HepG2 (cell line): ENCODE data around the gene NEK8. TPM values are rescaled to one million over a fixed set of nuclear protein-coding genes. Genes with fewer than 3 reads are reported as not detected.

Experiments used
- CBX5 ChIP-seq: sonication (generic); formaldehyde crosslinking; IDR thresholded peaks from 2 replicates; pipeline ENCODE4 v1.4.0; 2020; ENCODE audit warnings: missing genetic modification reagents, borderline replicate concordance
- CSRNP2 ChIP-seq: sonication (generic); formaldehyde crosslinking; conservative IDR thresholded peaks from 2 replicates; pipeline ENCODE4 v1.8.0; 2022; ENCODE audit warnings: low read depth, missing genetic modification reagents
- EZH2 ChIP-seq: conservative IDR thresholded peaks from 2 replicates; pipeline ENCODE4 v1.6.1; 2012; ENCODE audit warnings: mild to moderate bottlenecking, low read depth, low read length, moderate library complexity
- FOXM1 ChIP-seq: sonication (generic); formaldehyde crosslinking; IDR thresholded peaks from 2 replicates; pipeline ENCODE4 v1.5.0; 2020; ENCODE audit warnings: missing genetic modification reagents
- HMGA1 ChIP-seq: sonication (generic); formaldehyde crosslinking; conservative IDR thresholded peaks from 2 replicates; pipeline ENCODE4 v1.4.0; 2020; ENCODE audit warnings: missing genetic modification reagents
- HNRNPLL ChIP-seq: fragments of 200-400 bp; formaldehyde crosslinking; IDR thresholded peaks from 2 replicates; pipeline ENCODE4 v1.6.1; 2017; ENCODE audit warnings: mild to moderate bottlenecking, low read depth, low read length; ENCODE audit not compliant: poor library complexity, severe bottlenecking
- IRF9 ChIP-seq: sonication (generic); formaldehyde crosslinking; IDR thresholded peaks from 2 replicates; pipeline ENCODE4 v1.8.0; 2022; ENCODE audit warnings: missing genetic modification reagents, mild to moderate bottlenecking, borderline replicate concordance
- JUNB ChIP-seq: sonication (generic); formaldehyde crosslinking; IDR thresholded peaks from 2 replicates; pipeline ENCODE4 v1.8.0; 2022; ENCODE audit warnings: missing genetic modification reagents, mild to moderate bottlenecking, borderline replicate concordance
- KLF13 ChIP-seq: sonication (generic); formaldehyde crosslinking; IDR thresholded peaks from 2 replicates; pipeline ENCODE4 v1.4.0; 2020; ENCODE audit warnings: mild to moderate bottlenecking, missing genetic modification reagents
- LBX2 ChIP-seq: sonication (generic); formaldehyde crosslinking; IDR thresholded peaks from 2 replicates; pipeline ENCODE4 v1.5.0; 2020; ENCODE audit warnings: missing genetic modification reagents, mild to moderate bottlenecking, borderline replicate concordance
- MIXL1 ChIP-seq: IDR thresholded peaks from 2 replicates; pipeline ENCODE4 v1.6.1; 2016
- NFKB2 ChIP-seq: sonication (generic); formaldehyde crosslinking; IDR thresholded peaks from 2 replicates; pipeline ENCODE4 v1.4.0; 2020; ENCODE audit warnings: missing genetic modification reagents, borderline replicate concordance
- NR1H2 ChIP-seq: sonication (generic); formaldehyde crosslinking; IDR thresholded peaks from 2 replicates; pipeline ENCODE4 v1.8.1; 2022; ENCODE audit warnings: low read depth, missing genetic modification reagents, borderline replicate concordance
- POLR2G ChIP-seq: fragments of 200-400 bp; formaldehyde crosslinking; IDR thresholded peaks from 2 replicates; pipeline ENCODE4 v1.6.1; 2018; ENCODE audit warnings: mild to moderate bottlenecking, low read depth, low read length, moderate library complexity
- SIX4 ChIP-seq: sonication (generic); formaldehyde crosslinking; IDR thresholded peaks from 2 replicates; pipeline ENCODE4 v1.4.0; 2020; ENCODE audit warnings: missing genetic modification reagents
- SMAD1 ChIP-seq: sonication (generic); formaldehyde crosslinking; IDR thresholded peaks from 2 replicates; pipeline ENCODE4 v1.4.0; 2020; ENCODE audit warnings: missing genetic modification reagents, low read depth, mild to moderate bottlenecking, borderline replicate concordance
- WIZ ChIP-seq: sonication (generic); formaldehyde crosslinking; IDR thresholded peaks from 2 replicates; pipeline ENCODE4 v1.5.1; 2020; ENCODE audit warnings: mild to moderate bottlenecking, missing genetic modification reagents
- ZNF160 ChIP-seq: sonication (generic); formaldehyde crosslinking; IDR thresholded peaks from 2 replicates; pipeline ENCODE4 v1.8.0; 2022; ENCODE audit warnings: mild to moderate bottlenecking, inconsistent platforms, missing genetic modification reagents
- ZNF432 ChIP-seq: sonication (generic); formaldehyde crosslinking; IDR thresholded peaks from 2 replicates; pipeline ENCODE4 v1.5.0; 2020; ENCODE audit warnings: missing genetic modification reagents, mild to moderate bottlenecking, borderline replicate concordance
- ZNF441 ChIP-seq: sonication (generic); formaldehyde crosslinking; IDR thresholded peaks from 2 replicates; pipeline ENCODE4 v1.7.0; 2021; ENCODE audit warnings: missing genetic modification reagents, borderline replicate concordance
- ZNF576 ChIP-seq: sonication (generic); formaldehyde crosslinking; IDR thresholded peaks from 2 replicates; pipeline ENCODE4 v1.4.0; 2020; ENCODE audit warnings: mild to moderate bottlenecking, missing genetic modification reagents
- ZNF7 ChIP-seq: IDR thresholded peaks from 2 replicates; pipeline ENCODE4 v1.6.1; 2016; ENCODE audit warnings: missing biosample characterization, missing genetic modification reagents
- ZNF766 ChIP-seq: sonication (generic); formaldehyde crosslinking; IDR thresholded peaks from 2 replicates; pipeline ENCODE4 v1.5.0; 2020; ENCODE audit warnings: missing genetic modification reagents, borderline replicate concordance
- ZNF775 ChIP-seq: sonication (generic); formaldehyde crosslinking; IDR thresholded peaks from 2 replicates; pipeline ENCODE4 v1.4.0; 2020; ENCODE audit warnings: missing genetic modification reagents, mild to moderate bottlenecking, moderate library complexity, borderline replicate concordance
- ZNF784 ChIP-seq: sonication (generic); formaldehyde crosslinking; IDR thresholded peaks from 2 replicates; pipeline ENCODE4 v1.5.1; 2020; ENCODE audit warnings: missing genetic modification reagents, mild to moderate bottlenecking, borderline replicate concordance
- polyA plus RNA-seq, 8 experiments: library from polyadenylated mRNA; depleted of rRNA in 3 of 8; stranded (reverse) in 7 of 8; unstranded in 1 of 8; fragments of >200 nt; fragmentation: Illumina TruSeq in 4 of 8; extraction: Trizol in 4 of 8; gene quantifications; 2 replicates each; pipeline versions ENCODE4 v1.2.1 to v1.2.3, GENCODE V29; 2011 to 2016; ENCODE audit warnings: low read depth in 4 of 8, missing spikeins in 1 of 8, mixed read lengths in 1 of 8; ENCODE audit not compliant: insufficient read depth in 1 of 8
- total RNA-seq, 5 experiments: library from RNA; depleted of rRNA; stranded (reverse); fragments of >200 nt; fragmentation: Illumina TruSeq; extraction: Trizol; gene quantifications; 2 replicates each; pipeline ENCODE4 v1.2.3, GENCODE V29; 2016; ENCODE audit warnings: low read depth in 1 of 5

The NEK8 gene
- total and polyA plus RNA-seq, 2 of the 13 experiments (the other 11 are each of a cell fraction or from before 2014, with no cell fraction given), result 5.8 to 13.5 TPM

- TF ChIP-seq HNRNPLL, result peak; percentile 10
- no peak for TF ChIP-seq NR1H2 (CRISPR knock-in tag)
- TF ChIP-seq MIXL1 (CRISPR knock-in tag), result no peak
- TF ChIP-seq IRF9 (CRISPR knock-in tag), result peak; percentile 81; the same call in 1 of the 2 replicates
- no peak for TF ChIP-seq EZH2
- TF ChIP-seq ZNF775 (CRISPR knock-in tag), result no peak
- TF ChIP-seq ZNF160 (CRISPR knock-in tag), result no peak; the same call in 1 of the 2 replicates
- 0 out of 2 replicates have a peak, but pooled peaks have one; percentile 38 for TF ChIP-seq ZNF441 (CRISPR knock-in tag)
- TF ChIP-seq ZNF576 (CRISPR knock-in tag), result no peak
- no peak; the same call in 1 of the 2 replicates for TF ChIP-seq ZNF784
- peak; percentile 62; the same call in 1 of the 2 replicates for TF ChIP-seq NFKB2 (CRISPR knock-in tag)
- TF ChIP-seq SIX4 (CRISPR knock-in tag), result no peak
- no peak for TF ChIP-seq HMGA1 (CRISPR knock-in tag)
- TF ChIP-seq CBX5, result no peak
- TF ChIP-seq WIZ (CRISPR knock-in tag), result no peak
- no peak for TF ChIP-seq JUNB (CRISPR knock-in tag)
- no peak for TF ChIP-seq SMAD1
- no peak for TF ChIP-seq FOXM1 (CRISPR knock-in tag)
- no peak for TF ChIP-seq KLF13 (CRISPR knock-in tag)
- TF ChIP-seq CSRNP2, result no peak
- TF ChIP-seq LBX2 (CRISPR knock-in tag), result no peak
- no peak for TF ChIP-seq ZNF7 (CRISPR knock-in tag)
- TF ChIP-seq POLR2G, result peak; percentile 63
- TF ChIP-seq ZNF432, result no peak
- TF ChIP-seq ZNF766 (CRISPR knock-in tag), result no peak
Measured at GRCh38 chr17:28743243-28744103, 14.9 kb downstream of the NEK8 start, which contains the start of gene TRAF4 (continued).
